HEK293 (cell line): Measurements from ENCODE around the gene CCDC158.

Source experiments
- BCL11A ChIP-seq: fragments of 450-650 bp; formaldehyde crosslinking; IDR thresholded peaks from 2 replicates; pipeline ENCODE4 v1.5.1; 2016; ENCODE audit warnings: low read depth, missing biosample characterization, missing genetic modification characterization
- ZBTB48 ChIP-seq: fragments of 450-650 bp; formaldehyde crosslinking; IDR thresholded peaks from 2 replicates; pipeline ENCODE4 v1.5.1; 2016; ENCODE audit warnings: missing biosample characterization, missing genetic modification characterization
- ZNF10 ChIP-seq: fragments of 450-650 bp; formaldehyde crosslinking; IDR thresholded peaks from 2 replicates; pipeline ENCODE4 v1.5.1; 2017; ENCODE audit warnings: missing biosample characterization, missing genetic modification characterization
- ZNF138 ChIP-seq: fragments of 450-650 bp; formaldehyde crosslinking; IDR thresholded peaks from 2 replicates; pipeline ENCODE4 v1.5.1; 2016; ENCODE audit warnings: missing biosample characterization, missing genetic modification characterization, borderline replicate concordance
- ZNF24 ChIP-seq: fragments of 450-650 bp; formaldehyde crosslinking; IDR thresholded peaks from 2 replicates; pipeline ENCODE4 v1.5.1; 2016; ENCODE audit warnings: missing biosample characterization, missing genetic modification characterization
- ZNF529 ChIP-seq: fragments of 450-650 bp; formaldehyde crosslinking; IDR thresholded peaks from 2 replicates; pipeline ENCODE4 v1.5.1; 2017; ENCODE audit warnings: missing genetic modification characterization, missing biosample characterization; ENCODE audit not compliant: insufficient replicate concordance
- ZNF629 ChIP-seq: fragments of 450-650 bp; formaldehyde crosslinking; IDR thresholded peaks from 2 replicates; pipeline ENCODE4 v1.5.1; 2017; ENCODE audit warnings: missing biosample characterization, missing genetic modification characterization
- TF ChIP-seq, protein P1 (sequence below): fragments of 450-650 bp; formaldehyde crosslinking; IDR thresholded peaks from 2 replicates; pipeline ENCODE4 v1.5.1; 2016; ENCODE audit warnings: missing biosample characterization, missing genetic modification characterization
- TF ChIP-seq, protein P2 (sequence below): fragments of 450-650 bp; IDR thresholded peaks from 2 replicates; pipeline ENCODE4 v1.5.1; 2018; ENCODE audit warnings: missing biosample characterization, mild to moderate bottlenecking, missing genetic modification characterization
- TF ChIP-seq, protein P3 (sequence below): fragments of 450-650 bp; formaldehyde crosslinking; IDR thresholded peaks from 2 replicates; pipeline ENCODE4 v1.5.1; 2016; ENCODE audit warnings: missing biosample characterization, missing genetic modification characterization

DNA sequence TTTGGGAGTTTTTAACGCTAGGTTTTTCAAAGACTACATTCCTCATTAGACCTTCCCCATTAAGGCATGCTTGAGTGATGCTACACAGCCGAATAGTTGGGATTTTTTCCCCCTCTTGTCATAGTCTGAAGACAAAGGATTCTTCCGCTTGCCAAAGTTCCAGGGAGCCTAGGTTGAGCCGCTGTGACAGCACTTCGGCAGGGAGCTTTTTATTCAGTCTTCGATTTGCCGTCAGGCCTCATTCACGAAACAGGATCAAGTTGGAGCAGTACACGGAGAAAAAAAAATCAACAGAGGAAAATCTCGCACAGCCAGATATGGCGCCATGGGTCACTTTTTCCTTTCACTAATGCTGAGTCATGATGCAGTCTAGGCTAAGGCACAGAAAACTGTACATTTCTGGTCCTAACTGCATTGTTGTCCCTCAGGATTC, 38.4 kb upstream of the CCDC158 start:
- no peak for TF ChIP-seq ZNF629
- TF ChIP-seq ZNF10: no peak
- TF ChIP-seq ZNF138 (tag by site-specific recombination): no peak
- TF ChIP-seq BCL11A (tag by site-specific recombination): no peak
- TF ChIP-seq, protein P1, sequence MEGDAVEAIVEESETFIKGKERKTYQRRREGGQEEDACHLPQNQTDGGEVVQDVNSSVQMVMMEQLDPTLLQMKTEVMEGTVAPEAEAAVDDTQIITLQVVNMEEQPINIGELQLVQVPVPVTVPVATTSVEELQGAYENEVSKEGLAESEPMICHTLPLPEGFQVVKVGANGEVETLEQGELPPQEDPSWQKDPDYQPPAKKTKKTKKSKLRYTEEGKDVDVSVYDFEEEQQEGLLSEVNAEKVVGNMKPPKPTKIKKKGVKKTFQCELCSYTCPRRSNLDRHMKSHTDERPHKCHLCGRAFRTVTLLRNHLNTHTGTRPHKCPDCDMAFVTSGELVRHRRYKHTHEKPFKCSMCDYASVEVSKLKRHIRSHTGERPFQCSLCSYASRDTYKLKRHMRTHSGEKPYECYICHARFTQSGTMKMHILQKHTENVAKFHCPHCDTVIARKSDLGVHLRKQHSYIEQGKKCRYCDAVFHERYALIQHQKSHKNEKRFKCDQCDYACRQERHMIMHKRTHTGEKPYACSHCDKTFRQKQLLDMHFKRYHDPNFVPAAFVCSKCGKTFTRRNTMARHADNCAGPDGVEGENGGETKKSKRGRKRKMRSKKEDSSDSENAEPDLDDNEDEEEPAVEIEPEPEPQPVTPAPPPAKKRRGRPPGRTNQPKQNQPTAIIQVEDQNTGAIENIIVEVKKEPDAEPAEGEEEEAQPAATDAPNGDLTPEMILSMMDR (tag by site-specific recombination): no peak
- TF ChIP-seq, protein P2, sequence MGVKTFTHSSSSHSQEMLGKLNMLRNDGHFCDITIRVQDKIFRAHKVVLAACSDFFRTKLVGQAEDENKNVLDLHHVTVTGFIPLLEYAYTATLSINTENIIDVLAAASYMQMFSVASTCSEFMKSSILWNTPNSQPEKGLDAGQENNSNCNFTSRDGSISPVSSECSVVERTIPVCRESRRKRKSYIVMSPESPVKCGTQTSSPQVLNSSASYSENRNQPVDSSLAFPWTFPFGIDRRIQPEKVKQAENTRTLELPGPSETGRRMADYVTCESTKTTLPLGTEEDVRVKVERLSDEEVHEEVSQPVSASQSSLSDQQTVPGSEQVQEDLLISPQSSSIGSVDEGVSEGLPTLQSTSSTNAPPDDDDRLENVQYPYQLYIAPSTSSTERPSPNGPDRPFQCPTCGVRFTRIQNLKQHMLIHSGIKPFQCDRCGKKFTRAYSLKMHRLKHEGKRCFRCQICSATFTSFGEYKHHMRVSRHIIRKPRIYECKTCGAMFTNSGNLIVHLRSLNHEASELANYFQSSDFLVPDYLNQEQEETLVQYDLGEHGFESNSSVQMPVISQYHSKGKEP (tag by site-specific recombination): no peak
- TF ChIP-seq ZBTB48 (tag by site-specific recombination): no peak
- no peak for TF ChIP-seq ZNF529 (tag by site-specific recombination)
- no peak for TF ChIP-seq ZNF24 (tag by site-specific recombination)
- TF ChIP-seq, protein P3, sequence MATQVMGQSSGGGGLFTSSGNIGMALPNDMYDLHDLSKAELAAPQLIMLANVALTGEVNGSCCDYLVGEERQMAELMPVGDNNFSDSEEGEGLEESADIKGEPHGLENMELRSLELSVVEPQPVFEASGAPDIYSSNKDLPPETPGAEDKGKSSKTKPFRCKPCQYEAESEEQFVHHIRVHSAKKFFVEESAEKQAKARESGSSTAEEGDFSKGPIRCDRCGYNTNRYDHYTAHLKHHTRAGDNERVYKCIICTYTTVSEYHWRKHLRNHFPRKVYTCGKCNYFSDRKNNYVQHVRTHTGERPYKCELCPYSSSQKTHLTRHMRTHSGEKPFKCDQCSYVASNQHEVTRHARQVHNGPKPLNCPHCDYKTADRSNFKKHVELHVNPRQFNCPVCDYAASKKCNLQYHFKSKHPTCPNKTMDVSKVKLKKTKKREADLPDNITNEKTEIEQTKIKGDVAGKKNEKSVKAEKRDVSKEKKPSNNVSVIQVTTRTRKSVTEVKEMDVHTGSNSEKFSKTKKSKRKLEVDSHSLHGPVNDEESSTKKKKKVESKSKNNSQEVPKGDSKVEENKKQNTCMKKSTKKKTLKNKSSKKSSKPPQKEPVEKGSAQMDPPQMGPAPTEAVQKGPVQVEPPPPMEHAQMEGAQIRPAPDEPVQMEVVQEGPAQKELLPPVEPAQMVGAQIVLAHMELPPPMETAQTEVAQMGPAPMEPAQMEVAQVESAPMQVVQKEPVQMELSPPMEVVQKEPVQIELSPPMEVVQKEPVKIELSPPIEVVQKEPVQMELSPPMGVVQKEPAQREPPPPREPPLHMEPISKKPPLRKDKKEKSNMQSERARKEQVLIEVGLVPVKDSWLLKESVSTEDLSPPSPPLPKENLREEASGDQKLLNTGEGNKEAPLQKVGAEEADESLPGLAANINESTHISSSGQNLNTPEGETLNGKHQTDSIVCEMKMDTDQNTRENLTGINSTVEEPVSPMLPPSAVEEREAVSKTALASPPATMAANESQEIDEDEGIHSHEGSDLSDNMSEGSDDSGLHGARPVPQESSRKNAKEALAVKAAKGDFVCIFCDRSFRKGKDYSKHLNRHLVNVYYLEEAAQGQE (tag by site-specific recombination): no peak
